GM12875 (cell line): Measurements from ENCODE around the gene ZNF746.
A peak's percentile ranks its signal among the peaks of the same experiment; 100 is the strongest.

ENCODE experiments used
- H3K4me3 ChIP-seq: one replicate; pipeline ENCODE4 v1.5.1; 2011; ENCODE audit warnings: low read depth, low read length, control low read depth
- CTCF ChIP-seq: IDR thresholded peaks from 2 replicates; pipeline ENCODE4 v1.5.1; 2011; ENCODE audit warnings: low read depth, mild to moderate bottlenecking, control low read depth, inconsistent platforms, low read length, moderate library complexity, borderline replicate concordance; ENCODE audit not compliant: insufficient read depth

Gene ZNF746

GRCh38 chr7:149475121-149476045 is 22.2 kb downstream of the ZNF746 start:
- no peak for TF ChIP-seq CTCF
- no peak overlapping the region for H3K4me3 ChIP-seq

- 0 out of 2 replicates have a peak, but pooled peaks have one; percentile 1 for TF ChIP-seq CTCF
- H3K4me3 ChIP-seq: no peak overlapping the region
Measured at GRCh38 chr7:149474309-149475120, 23.1 kb downstream of the ZNF746 start.

GRCh38 chr7:149473251-149473650 is 24.4 kb downstream of the ZNF746 start:
- H3K4me3 ChIP-seq: no peak overlapping the region
- no peak for TF ChIP-seq CTCF

GRCh38 chr7:149471289-149471953 is 26.2 kb downstream of the ZNF746 start:
- no peak for TF ChIP-seq CTCF
- no peak overlapping the region for H3K4me3 ChIP-seq

GRCh38 chr7:149469806-149470205 is 27.8 kb downstream of the ZNF746 start:
- H3K4me3 ChIP-seq: no peak overlapping the region
- no peak for TF ChIP-seq CTCF

- H3K4me3 ChIP-seq: no peak overlapping the region
- TF ChIP-seq CTCF: no peak
Measured at GRCh38 chr7:149468208-149468607, 29.4 kb downstream of the ZNF746 start.
